HG03139 (cell line): ENCODE data around the gene MSI2.

ENCODE experiments used
- ATAC-seq: cut with Tn5 transposase; IDR thresholded peaks from one replicate; pipeline ENCODE4 v1.9.1; 2021; ENCODE audit not compliant: unreplicated experiment

Gene MSI2

GRCh38 chr17:57338257-57338914 is 82.1 kb downstream of the MSI2 start:
- ATAC-seq = peak; percentile 56

- ATAC-seq = no peak
These were observed 84.0 kb downstream of the MSI2 start for GRCh38 chr17:57340160-57340981.

GRCh38 chr17:57341611-57342540 is 85.6 kb downstream of the MSI2 start:
- no peak for ATAC-seq

- ATAC-seq = no peak
These were observed 86.8 kb downstream of the MSI2 start for GRCh38 chr17:57342963-57343589.

- no peak for ATAC-seq
These were observed 87.4 kb downstream of the MSI2 start for GRCh38 chr17:57343717-57344116.

GRCh38 chr17:57344261-57344660 is 87.9 kb downstream of the MSI2 start:
- ATAC-seq = no peak

GRCh38 chr17:57349541-57350247 is 93.4 kb downstream of the MSI2 start:
- no peak for ATAC-seq

- ATAC-seq = no peak
These were observed 93.9 kb downstream of the MSI2 start for GRCh38 chr17:57350266-57350665.

GRCh38 chr17:57352665-57353175 is 96.4 kb downstream of the MSI2 start:
- no peak for ATAC-seq

GRCh38 chr17:57354673-57355072 is 98.3 kb downstream of the MSI2 start:
- ATAC-seq = no peak

- no peak for ATAC-seq
These were observed 99.0 kb downstream of the MSI2 start for GRCh38 chr17:57355090-57355859.

GRCh38 chr17:57356153-57356718 is 99.9 kb downstream of the MSI2 start:
- no peak for ATAC-seq

- ATAC-seq = peak; percentile 55
These were observed 100.5 kb downstream of the MSI2 start for GRCh38 chr17:57356719-57357391.

GRCh38 chr17:57357392-57357784 is 101.1 kb downstream of the MSI2 start:
- ATAC-seq = peak; percentile 41

GRCh38 chr17:57357830-57358430 is 101.6 kb downstream of the MSI2 start:
- peak; percentile 47 for ATAC-seq

- no peak for ATAC-seq
These were observed 103.9 kb downstream of the MSI2 start for GRCh38 chr17:57360266-57360665.

- no peak for ATAC-seq
These were observed 106.7 kb downstream of the MSI2 start for GRCh38 chr17:57362797-57363556.
